ENCODE data around the gene ACKR3.

The ACKR3 gene

GRCh38 chr2:236588932-236589592 lies 19.4 kb downstream of the ACKR3 start:
- no peak for DNase-seq

DNA sequence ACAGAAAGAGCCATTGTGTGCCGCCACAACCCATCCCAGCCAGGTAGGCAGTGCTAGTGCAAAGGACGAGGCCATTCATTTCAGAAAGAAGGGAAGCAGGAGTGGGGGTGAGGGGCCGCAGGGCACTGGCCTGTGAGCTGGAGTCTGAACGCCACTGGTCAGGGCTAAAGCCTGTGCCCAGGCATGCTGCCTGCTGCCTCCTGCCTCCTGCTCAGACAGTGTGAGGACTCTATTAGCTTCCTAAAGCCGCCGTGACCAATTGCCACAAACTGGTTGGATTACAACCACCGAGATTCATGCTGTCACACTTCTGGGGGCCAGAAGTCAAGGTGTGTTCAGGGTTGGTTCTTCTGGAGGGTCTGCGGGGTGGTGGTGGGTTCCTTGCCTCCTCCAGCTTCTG lies 21.2 kb downstream of the ACKR3 start:
- no peak for DNase-seq

DNA sequence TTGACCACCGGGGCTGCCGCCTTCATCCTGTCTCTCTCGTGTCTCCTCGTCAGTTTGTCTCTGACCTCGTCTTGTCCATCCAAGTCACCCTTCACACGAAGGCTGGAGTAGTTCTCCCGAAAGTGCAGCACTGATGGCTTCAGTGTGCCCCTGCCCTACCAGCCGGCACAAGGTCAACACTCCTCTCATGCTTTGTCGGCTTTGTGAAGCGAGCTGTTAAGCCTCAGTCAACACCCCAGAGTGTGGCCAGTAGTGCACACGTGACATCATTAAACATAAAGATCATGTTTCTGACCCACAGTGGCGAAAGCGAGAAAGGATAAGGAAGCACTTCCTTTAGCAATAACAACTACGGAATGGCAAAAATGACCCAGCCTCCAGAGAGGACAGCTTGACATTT lies 23.2 kb downstream of the ACKR3 start:
- peak in 1 of 2 experiments; percentile 28 for DNase-seq

- no peak for DNase-seq
Observed at GRCh38 chr2:236593531-236593930, 23.9 kb downstream of the ACKR3 start.

- no peak for DNase-seq
Observed at GRCh38 chr2:236593956-236594355, 24.3 kb downstream of the ACKR3 start.

DNA sequence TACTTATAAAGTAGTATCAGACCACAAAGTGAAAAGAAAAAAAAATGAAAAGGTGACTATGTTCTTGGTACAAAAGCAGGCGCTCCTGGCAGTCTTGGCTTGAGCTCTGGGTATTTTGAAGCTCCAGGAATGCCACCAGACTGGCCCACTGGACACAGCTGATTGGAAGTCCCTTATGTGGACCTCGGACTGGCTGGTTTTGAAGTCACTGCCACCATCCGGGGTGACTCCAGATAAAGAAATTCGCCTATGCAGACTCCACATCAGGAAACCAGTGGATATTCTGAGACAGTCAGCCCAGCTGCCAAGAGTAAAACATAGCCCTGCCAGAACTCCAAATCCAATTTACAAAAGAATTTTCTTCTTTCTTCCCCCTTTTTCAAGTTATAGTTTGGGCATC lies 28.0 kb downstream of the ACKR3 start:
- DNase-seq, result no peak

DNA sequence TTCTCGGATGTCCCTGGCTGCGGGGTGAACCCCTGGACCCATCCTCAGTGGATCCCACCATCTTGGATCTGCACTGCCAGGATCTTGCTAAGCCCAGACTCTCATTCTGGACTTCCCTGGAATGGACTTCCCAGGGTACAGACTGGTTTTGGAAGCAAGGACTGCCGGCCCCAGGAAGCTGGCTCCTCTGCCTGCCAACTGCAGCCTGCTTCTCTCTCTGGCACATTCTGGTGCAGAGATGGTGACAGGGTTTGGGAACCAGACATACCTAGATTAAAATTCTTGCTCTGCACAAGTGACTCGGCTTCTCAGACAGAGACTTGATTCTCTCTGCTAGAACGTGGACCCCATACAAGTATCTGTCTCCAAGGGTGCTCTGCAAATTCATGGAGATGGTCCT lies 29.4 kb downstream of the ACKR3 start:
- no peak for DNase-seq

DNA sequence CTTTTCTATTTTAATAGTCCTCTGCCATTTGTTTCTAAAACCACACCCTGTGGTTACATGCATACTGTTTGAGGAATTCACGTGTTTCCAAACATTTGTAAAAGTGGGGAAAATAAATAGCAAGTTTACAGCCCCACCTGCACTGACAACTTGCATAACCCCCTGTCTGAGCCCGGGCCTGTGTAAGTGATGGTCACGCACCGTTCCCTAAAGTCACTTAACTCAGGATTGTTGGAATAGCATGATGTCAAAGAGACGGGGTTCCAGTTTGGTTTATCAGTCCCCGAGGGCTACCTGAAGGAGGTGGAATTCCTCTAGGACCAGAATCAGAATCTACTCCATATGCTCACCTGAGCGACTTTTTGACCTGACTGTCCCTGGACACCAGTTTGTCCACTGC lies 30.5 kb downstream of the ACKR3 start:
- DNase-seq, result no peak

DNA sequence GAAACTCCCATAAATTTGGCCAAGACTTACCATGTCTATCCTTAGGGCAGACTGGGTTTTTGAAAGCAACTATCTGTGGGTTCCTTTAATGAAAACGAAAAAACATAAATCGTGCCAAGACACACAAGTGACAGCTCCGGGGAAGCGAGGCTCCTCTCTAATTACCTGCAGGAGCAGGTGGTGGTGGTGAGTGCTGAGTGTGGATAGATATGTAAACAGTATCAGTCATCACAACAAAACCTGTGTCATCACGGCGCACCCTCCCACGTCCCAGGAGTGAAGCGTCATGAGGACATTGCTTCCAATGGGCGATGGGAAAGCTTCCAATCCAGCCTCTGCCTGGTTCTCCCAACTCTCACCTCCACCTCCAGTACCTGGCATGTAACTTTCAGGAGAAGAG lies 31.3 kb downstream of the ACKR3 start:
- DNase-seq, result peak; percentile 14 to 51

DNA sequence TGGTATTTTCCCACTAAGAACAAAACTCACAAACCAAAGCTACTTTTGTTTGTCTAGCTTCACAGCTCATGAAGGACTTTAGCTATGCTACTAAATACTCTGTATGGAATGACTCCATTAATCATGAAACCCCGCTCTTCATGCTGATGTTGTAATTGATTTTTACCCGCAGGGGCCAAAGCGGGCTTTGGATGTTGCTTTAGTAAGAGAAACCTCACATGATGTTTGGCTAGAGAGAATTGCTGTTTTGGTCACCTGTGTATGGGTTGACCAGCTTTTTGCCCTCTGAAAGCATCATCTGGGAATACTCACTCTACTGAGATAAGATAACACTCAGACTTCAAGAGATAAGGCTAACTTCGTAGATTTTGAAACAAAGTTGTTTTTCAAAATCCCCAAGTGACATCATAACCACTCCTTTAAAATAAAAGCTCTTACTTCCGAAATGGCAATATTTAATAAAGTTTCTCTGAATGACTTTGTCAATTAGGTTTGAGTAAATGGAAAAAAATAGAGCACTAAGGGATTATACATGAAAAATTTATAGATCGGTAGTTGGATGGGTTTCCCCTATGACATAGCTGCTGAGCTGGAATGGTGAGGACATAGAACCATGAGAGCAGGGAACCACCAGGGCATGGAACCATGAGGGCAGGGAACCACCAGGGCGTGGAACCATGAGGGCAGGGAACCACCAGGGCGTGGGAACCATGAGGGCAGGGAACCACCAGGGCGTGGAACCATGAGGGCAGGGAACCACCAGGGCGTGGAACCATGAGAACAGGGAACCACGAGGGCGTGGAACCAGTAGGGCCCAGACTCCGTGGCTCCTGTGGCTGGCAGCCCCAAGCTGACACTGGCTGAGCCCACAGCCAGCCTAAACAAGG lies 31.9 kb downstream of the ACKR3 start:
- no peak for DNase-seq

GRCh38 chr2:236602678-236603077 lies 33.1 kb downstream of the ACKR3 start:
- DNase-seq, result no peak

- no peak for DNase-seq
Observed at GRCh38 chr2:236603361-236604015, 33.9 kb downstream of the ACKR3 start.

DNA sequence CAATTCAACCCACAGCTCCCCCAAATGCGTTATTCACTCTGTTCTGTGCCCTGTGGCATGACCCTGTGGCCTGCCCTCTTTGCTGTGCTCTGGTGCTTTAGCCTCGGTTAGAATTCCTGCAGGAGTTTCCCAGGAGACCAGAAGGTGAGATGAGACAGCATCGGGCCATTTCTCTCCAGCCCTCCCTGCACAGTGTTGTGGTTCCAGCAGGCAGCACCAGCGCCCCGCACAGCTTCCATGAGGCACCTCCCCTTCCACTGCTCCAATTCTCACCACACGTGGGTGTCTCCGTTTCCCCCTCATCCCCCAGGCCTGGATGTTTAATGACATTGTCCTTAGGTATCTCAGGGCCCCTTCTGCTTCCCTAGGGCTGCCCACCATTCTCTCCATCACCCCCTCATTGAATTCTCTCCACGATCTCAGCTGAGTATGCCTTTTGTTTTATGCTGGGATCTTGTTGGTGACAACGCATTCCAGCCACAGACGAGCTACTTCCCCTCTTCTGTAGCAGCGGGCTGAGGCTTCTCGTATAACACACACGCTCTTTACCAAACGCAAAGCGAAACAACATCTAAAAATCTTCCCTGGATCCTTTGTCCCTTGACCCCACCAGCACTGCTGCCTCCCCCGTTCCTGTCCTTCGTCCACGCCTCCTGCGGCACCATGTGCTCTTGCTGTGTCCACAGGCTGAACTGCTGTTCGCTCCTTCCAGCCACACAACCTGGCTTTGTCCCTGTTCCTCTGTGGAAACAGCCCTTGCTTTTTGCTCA lies 35.1 kb downstream of the ACKR3 start:
- DNase-seq, result no peak

DNA sequence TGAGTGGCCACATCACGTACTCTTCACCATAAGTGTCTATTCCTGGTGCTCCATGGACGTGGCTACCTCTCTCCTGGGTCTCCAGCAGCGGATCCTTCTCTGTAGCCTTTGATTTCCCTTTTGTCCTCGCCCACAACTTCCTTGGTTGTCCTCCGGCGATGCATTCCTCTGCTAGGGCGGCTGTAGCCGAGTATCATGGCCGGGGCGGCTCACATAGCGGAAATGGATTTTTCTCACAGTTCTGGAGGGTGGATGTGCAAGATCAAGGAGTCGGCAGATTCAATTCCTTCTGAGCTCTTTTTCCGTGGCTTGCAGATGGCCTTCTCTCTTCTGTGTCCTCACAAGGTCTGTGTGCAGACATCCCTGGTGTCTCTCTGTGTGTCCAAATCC lies 35.7 kb downstream of the ACKR3 start:
- DNase-seq, result no peak

GRCh38 chr2:236606023-236606422 lies 36.4 kb downstream of the ACKR3 start:
- DNase-seq, result no peak

GRCh38 chr2:236607471-236608187 lies 38.0 kb downstream of the ACKR3 start:
- no peak for DNase-seq

GRCh38 chr2:236608188-236608525 lies 38.5 kb downstream of the ACKR3 start:
- no peak for DNase-seq

DNA sequence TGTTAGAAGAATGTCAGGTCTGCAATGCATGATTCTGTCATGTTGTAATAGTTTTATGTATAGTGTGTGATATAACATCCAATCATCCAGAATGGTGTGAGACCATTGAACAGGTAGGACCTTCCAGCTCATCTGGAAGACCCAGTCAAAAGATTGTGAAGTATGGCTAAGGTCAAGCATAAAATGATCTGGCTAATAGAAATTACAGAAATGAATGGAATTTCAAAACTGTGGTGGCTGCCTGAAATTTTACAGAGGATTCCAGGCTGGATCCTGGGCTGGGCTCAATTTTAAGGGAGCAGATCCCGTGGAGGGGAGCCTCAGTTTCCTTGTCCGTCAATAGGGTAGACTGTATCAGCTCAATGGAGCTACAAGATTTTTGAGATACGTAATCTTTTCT lies 39.1 kb downstream of the ACKR3 start:
- DNase-seq, result no peak

- no peak for DNase-seq
Observed at GRCh38 chr2:236610991-236611821, 41.6 kb downstream of the ACKR3 start.

- no peak for DNase-seq
Observed at GRCh38 chr2:236612737-236613136, 43.1 kb downstream of the ACKR3 start.

- DNase-seq, result no peak
Observed at GRCh38 chr2:236613612-236614011, 44.0 kb downstream of the ACKR3 start.

- no peak for DNase-seq
Observed at GRCh38 chr2:236614551-236614950, 44.9 kb downstream of the ACKR3 start.
